GM19099 (cell line): ENCODE data around the gene CFB.
"Not testable (repeated sequence)": the region's sequence is repeated elsewhere in the genome, so short reads cannot be mapped to it uniquely, and the experiment has no call there.

Experiments
- POLR2A ChIP-seq: IDR thresholded peaks from 3 replicates; pipeline ENCODE4 v1.6.1; 2011; ENCODE audit warnings: low read depth; ENCODE audit not compliant: insufficient read length; ENCODE audit errors: extremely low read depth

Gene CFB

DNA sequence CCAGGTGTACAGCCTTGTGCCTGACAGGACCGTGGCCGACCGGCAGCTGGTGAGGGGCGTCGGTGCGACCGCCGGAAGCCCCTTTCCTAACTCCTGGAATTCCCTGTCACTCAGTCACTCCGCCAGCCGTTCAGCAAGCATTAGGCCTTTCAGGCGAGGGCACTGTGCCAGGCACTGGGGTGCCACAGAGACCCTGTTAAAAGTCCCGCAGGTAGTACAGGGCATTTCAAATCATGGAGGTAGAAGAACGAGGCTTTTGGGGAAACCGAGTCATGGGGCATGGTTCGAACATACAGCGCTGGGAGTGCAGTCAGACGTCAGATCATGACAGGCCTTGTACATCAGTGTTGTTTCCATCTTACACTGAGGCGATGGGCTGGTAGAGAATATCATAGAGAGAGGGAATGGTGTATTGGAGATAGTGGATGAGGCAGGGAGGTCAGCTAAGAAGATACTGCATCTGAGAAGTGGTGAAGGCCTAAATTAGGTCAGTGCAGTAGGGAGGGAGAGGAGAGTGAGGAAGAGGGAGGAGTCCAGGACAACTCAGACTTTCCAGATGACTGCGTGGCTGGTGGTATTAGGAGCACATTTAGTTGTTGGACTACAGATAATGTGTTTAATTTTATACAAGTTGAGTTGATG lies 26.9 kb downstream of the CFB start:
- TF ChIP-seq POLR2A, result no peak

DNA sequence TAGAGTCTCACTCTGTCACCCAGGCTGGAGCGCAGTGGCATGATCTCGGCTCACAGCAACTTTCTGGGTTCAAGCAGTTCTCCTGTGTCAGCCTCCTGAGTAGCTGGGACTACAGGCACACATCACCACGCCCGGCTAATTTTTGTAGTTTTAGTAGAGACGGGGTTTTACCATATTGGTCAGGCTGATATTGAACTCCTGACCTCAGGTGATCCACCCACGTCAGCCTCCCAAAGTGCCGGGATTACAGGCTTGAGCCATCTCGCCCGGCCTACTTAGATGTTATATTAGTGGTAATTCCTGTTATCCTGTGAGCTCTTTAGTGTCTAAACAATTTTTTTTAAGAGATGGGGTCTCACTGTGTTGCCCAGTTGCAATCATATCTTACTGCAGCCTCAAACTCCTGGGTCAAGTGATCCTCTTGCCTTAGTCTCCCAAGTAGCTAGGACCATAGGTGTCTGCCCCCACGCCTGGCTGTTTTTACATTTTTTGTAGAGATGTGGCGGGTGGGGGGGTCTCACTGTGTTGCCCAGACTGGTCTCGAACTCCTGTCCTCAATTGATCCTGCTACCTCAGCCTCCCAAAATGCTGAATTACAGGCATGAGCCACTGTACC lies 32.0 kb downstream of the CFB start:
- TF ChIP-seq POLR2A, result no peak

GRCh38 chr6:31978831-31979230 lies 32.9 kb downstream of the CFB start:
- no peak for TF ChIP-seq POLR2A

DNA sequence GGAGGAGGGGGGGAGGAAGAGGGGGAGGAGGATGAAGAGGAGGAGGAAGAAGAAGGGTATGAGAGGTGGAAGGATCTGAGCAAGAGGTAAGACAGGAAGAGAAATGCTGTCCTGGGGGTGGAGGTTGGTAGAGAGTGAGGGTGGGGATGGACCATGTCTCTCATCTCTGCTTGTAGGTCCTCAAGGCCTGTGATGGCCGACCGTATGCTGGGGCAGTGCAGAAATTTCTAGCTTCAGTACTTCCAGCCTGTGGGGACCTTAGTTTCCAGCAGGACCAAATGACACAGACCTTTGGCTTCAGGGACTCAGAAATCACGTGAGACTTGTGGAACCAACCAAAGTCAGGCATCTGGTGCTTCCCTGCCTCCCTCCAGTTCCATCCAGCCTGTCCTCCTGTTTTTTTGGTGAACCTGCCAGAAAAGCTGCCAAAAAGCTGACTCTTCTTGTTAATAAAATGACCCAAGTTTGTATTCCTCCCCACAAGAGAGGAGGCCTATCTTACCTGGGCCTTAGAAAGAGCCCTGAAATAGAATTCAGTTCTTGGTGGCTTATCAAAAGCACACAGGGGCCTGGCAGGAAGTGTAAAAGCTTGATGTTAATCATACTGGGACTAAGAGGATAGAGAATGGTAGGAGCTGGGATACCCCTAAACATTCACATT lies 33.5 kb downstream of the CFB start:
- no peak for TF ChIP-seq POLR2A

DNA sequence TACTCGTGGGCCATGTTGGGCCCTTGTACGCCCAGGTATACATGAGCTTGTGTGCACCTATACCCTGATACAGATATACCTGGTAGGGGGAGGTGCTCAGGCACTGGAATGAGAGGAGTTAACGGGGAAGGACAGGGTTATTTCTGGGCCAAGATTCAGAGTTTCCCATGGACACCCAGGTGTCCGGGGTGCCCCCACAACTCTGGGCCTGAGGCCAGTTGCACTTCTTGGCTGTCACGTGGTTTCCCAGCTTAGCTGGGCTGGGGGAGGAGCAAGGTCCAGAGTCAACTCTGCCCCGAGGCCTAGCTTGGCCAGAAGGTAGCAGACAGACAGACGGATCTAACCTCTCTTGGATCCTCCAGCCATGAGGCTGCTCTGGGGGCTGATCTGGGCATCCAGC lies 35.8 kb downstream of the CFB start, which contains the start of gene C4A:
Gene C4A, plus strand, starts transcription at position 314 of the 400 bp plus-strand sequence. Its CDS starts 51 bp downstream, at position 365.
- TF ChIP-seq POLR2A, result not testable (repeated sequence)
